Upper lobe of left lung (tissue), 4 donors: Measurements from ENCODE around the gene ENO3.

ENCODE experiments used
- CTCF ChIP-seq, 6 experiments: fragments of 450-650 bp in 4 of 6; fragments of 200-600 bp in 2 of 6; sonication (generic) in 2 of 6; IDR thresholded peaks; one replicate each; pipeline ENCODE4 v1.5.1; 2016 to 2019; ENCODE audit warnings: antibody characterized with exemption in 6 of 6
- POLR2A ChIP-seq, 4 donors: fragments of 450-650 bp; IDR thresholded peaks; one replicate each; pipeline ENCODE4 v1.5.1; 2016 to 2017; ENCODE audit warnings: antibody characterized with exemption in 4 of 4, mild to moderate bottlenecking in 2 of 4

DNA sequence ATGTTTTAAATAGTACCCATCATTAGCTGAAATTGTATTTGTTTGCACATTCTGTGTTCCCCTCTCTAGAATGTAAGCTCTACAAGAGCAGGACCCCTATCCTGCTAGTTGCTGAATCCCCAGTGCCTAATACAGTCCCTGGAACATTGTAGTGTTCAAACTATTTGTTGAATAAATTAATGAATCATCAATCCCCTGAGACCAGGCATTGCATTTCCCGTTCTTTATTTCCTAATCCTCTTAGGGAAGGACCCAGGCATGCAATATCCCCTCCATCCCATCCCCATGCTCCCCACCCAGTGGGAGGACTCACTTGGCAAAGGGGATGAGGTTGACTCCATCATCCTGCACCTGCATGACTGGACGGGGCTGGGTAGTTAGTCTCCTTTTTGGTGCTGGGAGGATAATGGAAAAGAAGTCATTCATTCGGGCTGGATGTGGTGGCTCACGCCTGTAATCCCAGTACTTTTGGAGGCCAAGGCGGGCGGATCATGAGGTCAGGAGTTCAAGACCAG lies 43.2 kb downstream of the ENO3 start:
- TF ChIP-seq CTCF (IDR thresholded peaks at IDR 0.05) (no peak), POLR2A (IDR thresholded peaks at IDR 0.05) (no peak)
